ENCODE data around the gene IRF9.

Gene IRF9

GRCh38 chr14:24116128-24116814 is 44.8 kb upstream of the IRF9 start:
- TF ChIP-seq ZFX (IDR thresholded peaks at IDR 0.05; ENCODE audit: borderline replicate concordance) (no peak), CTCF (IDR thresholded peaks at IDR 0.05) (no peak)
- peak overlapping the region; percentile 99; the same call in 1 of the 2 replicates for H3K27ac ChIP-seq

- H3K27ac ChIP-seq = no peak overlapping the region
- TF ChIP-seq CTCF (IDR thresholded peaks at IDR 0.05) (no peak), ZFX (IDR thresholded peaks at IDR 0.05; ENCODE audit: borderline replicate concordance) (no peak)
Observed at GRCh38 chr14:24117179-24117578, 43.9 kb upstream of the IRF9 start.

GRCh38 chr14:24119691-24120090 is 41.4 kb upstream of the IRF9 start:
- TF ChIP-seq CTCF (IDR thresholded peaks at IDR 0.05) (no peak), ZFX (IDR thresholded peaks at IDR 0.05; ENCODE audit: borderline replicate concordance) (no peak)
- no peak overlapping the region for H3K27ac ChIP-seq

- H3K27ac ChIP-seq = no peak overlapping the region
- TF ChIP-seq ZFX (IDR thresholded peaks at IDR 0.05; ENCODE audit: borderline replicate concordance) = no peak
- no peak for TF ChIP-seq CTCF (IDR thresholded peaks at IDR 0.05)
Observed at GRCh38 chr14:24121210-24121609, 39.9 kb upstream of the IRF9 start.

- TF ChIP-seq ZFX (IDR thresholded peaks at IDR 0.05; ENCODE audit: borderline replicate concordance) = no peak
- TF ChIP-seq CTCF (IDR thresholded peaks at IDR 0.05) = no peak
- H3K27ac ChIP-seq = no peak overlapping the region
Observed at GRCh38 chr14:24122416-24122815, 38.6 kb upstream of the IRF9 start.

GRCh38 chr14:24122898-24123297 is 38.2 kb upstream of the IRF9 start:
- 0 out of 2 replicates have a peak overlapping the region, but pooled peaks have one; percentile 29 for H3K27ac ChIP-seq
- TF ChIP-seq CTCF (IDR thresholded peaks at IDR 0.05) (no peak), ZFX (IDR thresholded peaks at IDR 0.05; ENCODE audit: borderline replicate concordance) (no peak)
